GM23338 (cell line): Measurements from ENCODE around the gene FAM89A. TPM values are rescaled to one million over a fixed set of nuclear protein-coding genes. Genes with fewer than 3 reads are reported as not detected.

Experiments used
- ATAC-seq: fragments of 200-7000 bp; cut with Tn5 transposase; 3 replicates; pipeline ENCODE4 v1.9.1; 2020
- DNase-seq: peaks from one replicate; pipeline ENCODE4 v3.0.0-alpha.2; 2015; ENCODE audit warnings: low spot score
- H2AFZ ChIP-seq: fragments of 200-600 bp; sonication (generic); 2 replicates; pipeline ENCODE4 v1.8.0; 2016; ENCODE audit warnings: antibody characterized with exemption, mild to moderate bottlenecking, moderate library complexity
- H3F3A ChIP-seq: fragments of 200-600 bp; sonication (generic); replicated peaks from 2 replicates; pipeline ENCODE4 v1.8.0; 2017; ENCODE audit warnings: antibody characterized with exemption, mixed run types, low read depth
- H3K27ac ChIP-seq: fragments of 200-600 bp; sonication (generic); 2 replicates; pipeline ENCODE4 v1.6.1; 2016; ENCODE audit warnings: low read depth
- H3K27me3 ChIP-seq: fragments of 200-600 bp; sonication (generic); 2 replicates; pipeline ENCODE4 v1.8.0; 2016; ENCODE audit warnings: mild to moderate bottlenecking, mixed run types, moderate library complexity; ENCODE audit not compliant: insufficient read depth
- H3K36me3 ChIP-seq: fragments of 200-600 bp; sonication (generic); 2 replicates; pipeline ENCODE4 v1.8.0; 2016; ENCODE audit warnings: mild to moderate bottlenecking; ENCODE audit not compliant: insufficient read depth
- H3K4me1 ChIP-seq: fragments of 200-600 bp; sonication (generic); 2 replicates; pipeline ENCODE4 v1.8.0; 2016; ENCODE audit warnings: mild to moderate bottlenecking, moderate library complexity; ENCODE audit not compliant: insufficient read depth
- H3K4me2 ChIP-seq: fragments of 200-600 bp; sonication (generic); 2 replicates; pipeline ENCODE4 v1.7.1; 2017; ENCODE audit warnings: mixed run types
- H3K4me3 ChIP-seq: fragments of 200-600 bp; sonication (generic); 2 replicates; pipeline ENCODE4 v1.6.1; 2016; ENCODE audit warnings: mixed run types
- H3K79me2 ChIP-seq: fragments of 200-600 bp; sonication (generic); replicated peaks from 2 replicates; pipeline ENCODE4 v1.8.0; 2017; ENCODE audit warnings: mild to moderate bottlenecking; ENCODE audit not compliant: insufficient read depth
- H3K9me2 ChIP-seq: fragments of 200-600 bp; sonication (generic); 2 replicates; pipeline ENCODE4 v1.8.0; 2017; ENCODE audit not compliant: insufficient read depth
- H4K20me1 ChIP-seq: fragments of 200-600 bp; sonication (generic); replicated peaks from 2 replicates; pipeline ENCODE4 v1.8.0; 2017; ENCODE audit warnings: mild to moderate bottlenecking; ENCODE audit not compliant: insufficient read depth
- H3K27ac Mint-ChIP-seq: 2 replicates; pipeline ENCODE4 v1.8.0; 2020; ENCODE audit warnings: inconsistent platforms, mild to moderate bottlenecking, moderate library complexity, mixed read lengths
- H3K27me3 Mint-ChIP-seq: 3 replicates; pipeline ENCODE4 v1.8.0; 2022; ENCODE audit warnings: low read depth, mild to moderate bottlenecking, moderate library complexity, mixed read lengths, inconsistent platforms; ENCODE audit not compliant: insufficient read depth, poor library complexity
- H3K36me3 Mint-ChIP-seq: 3 replicates; pipeline ENCODE4 v1.8.0; 2021; ENCODE audit warnings: low read depth, mild to moderate bottlenecking, inconsistent platforms, moderate library complexity, mixed read lengths
- H3K4me1 Mint-ChIP-seq: 3 replicates; pipeline ENCODE4 v1.8.0; 2020; ENCODE audit warnings: mild to moderate bottlenecking, inconsistent platforms, mixed read lengths
- H3K4me3 Mint-ChIP-seq: 3 replicates; pipeline ENCODE4 v1.8.0; 2021; ENCODE audit warnings: moderate library complexity, mild to moderate bottlenecking, inconsistent platforms, mixed read lengths
- H3K9me3 Mint-ChIP-seq: 3 replicates; pipeline ENCODE4 v1.8.0; 2020; ENCODE audit warnings: moderate library complexity, mild to moderate bottlenecking, inconsistent platforms, mixed read lengths
- CREB1 ChIP-seq: fragments of 250-450 bp; sonication (Bioruptor Pico); IDR thresholded peaks from 2 replicates; pipeline ENCODE4 v1.5.0; 2020; ENCODE audit warnings: low read depth, mild to moderate bottlenecking, moderate library complexity
- CTCF ChIP-seq, 2 experiments: fragments of 200-600 bp in 1 of 2; sonication (generic) in 1 of 2; conservative IDR thresholded peaks; 2 replicates each; pipeline versions ENCODE4 v1.5.1 to v1.6.1; 2016 to 2017; ENCODE audit warnings: antibody characterized with exemption in 2 of 2, low read depth in 2 of 2, mild to moderate bottlenecking in 2 of 2, moderate library complexity in 1 of 2
- ETS1 ChIP-seq: IDR thresholded peaks from 2 replicates; pipeline ENCODE4 v1.6.1; 2016; ENCODE audit warnings: antibody characterized with exemption
- EZH2 ChIP-seq: fragments of 200-600 bp; sonication (generic); IDR thresholded peaks from one replicate; pipeline ENCODE4 v1.8.0; 2017; ENCODE audit warnings: antibody characterized with exemption, mild to moderate bottlenecking, low read depth; ENCODE audit not compliant: unreplicated experiment
- EZH2phosphoT487 ChIP-seq: fragments of 200-600 bp; sonication (generic); IDR thresholded peaks from one replicate; pipeline ENCODE4 v1.8.1; 2018; ENCODE audit warnings: antibody characterized with exemption; ENCODE audit not compliant: unreplicated experiment
- JUNB ChIP-seq: IDR thresholded peaks from one replicate; pipeline ENCODE4 v1.6.1; 2016; ENCODE audit warnings: antibody characterized with exemption; ENCODE audit not compliant: unreplicated experiment
- NANOG ChIP-seq: IDR thresholded peaks from 2 replicates; pipeline ENCODE4 v1.6.1; 2016; ENCODE audit warnings: antibody characterized with exemption, borderline replicate concordance
- POLR2AphosphoS5 ChIP-seq: IDR thresholded peaks from 2 replicates; pipeline ENCODE4 v1.6.1; 2016; ENCODE audit warnings: antibody characterized with exemption, low read depth
- REST ChIP-seq: IDR thresholded peaks from one replicate; pipeline ENCODE4 v1.6.1; 2018; ENCODE audit warnings: antibody characterized with exemption; ENCODE audit not compliant: unreplicated experiment
- STAT1 ChIP-seq: IDR thresholded peaks from one replicate; pipeline ENCODE4 v1.6.1; 2016; ENCODE audit warnings: antibody characterized with exemption; ENCODE audit not compliant: unreplicated experiment
- ZNF114 ChIP-seq: fragments of 250-450 bp; sonication (Bioruptor Pico); IDR thresholded peaks from 2 replicates; pipeline ENCODE4 v1.5.0; 2020; ENCODE audit warnings: mild to moderate bottlenecking, moderate library complexity
- ZNF331 ChIP-seq: fragments of 250-450 bp; sonication (Bioruptor Pico); IDR thresholded peaks from 2 replicates; pipeline ENCODE4 v1.5.0; 2020; ENCODE audit warnings: low read depth, mild to moderate bottlenecking, moderate library complexity
- ZNF462 ChIP-seq: fragments of 250-450 bp; sonication (Bioruptor Pico); IDR thresholded peaks from 2 replicates; pipeline ENCODE4 v1.5.0; 2020; ENCODE audit warnings: mild to moderate bottlenecking, moderate library complexity
- polyA plus RNA-seq: library from polyadenylated mRNA; unstranded; fragments of >200 nt; fragmentation: Nextera tagmentation; extraction: Ambion mirVana; gene quantifications from 2 replicates; pipeline ENCODE4 v1.2.1, GENCODE V29; 2016
- total RNA-seq: library from RNA; depleted of rRNA; stranded (reverse); fragments of >200 nt; shearing (Covaris generic); gene quantifications from 2 replicates; pipeline ENCODE4 v1.2.3, GENCODE V29; 2014

Gene FAM89A
- total and polyA plus RNA-seq, 2 experiments from 2014 or later = 3.2 to 3.8 TPM

- H2AFZ ChIP-seq = no peak overlapping the region
- Mint-ChIP-seq H3K36me3 (no peaks in the 10 kb centered on the region), H3K4me3 (no peak overlapping the region), H3K27me3 (peaks cover 8% of the 10 kb centered on the region), H3K27ac (no peak overlapping the region), H3K9me3 (no peaks in the 10 kb centered on the region), H3K4me1 (peaks cover 22% of the 10 kb centered on the region)
- no peaks in the 10 kb centered on the region for H3K36me3 ChIP-seq
- no peak overlapping the region for H3K4me3 ChIP-seq
- H3F3A ChIP-seq = no peaks in the 10 kb centered on the region
- DNase-seq (no peak), ATAC-seq (no peak)
- H3K27me3 ChIP-seq = no peaks in the 10 kb centered on the region
- H3K27ac ChIP-seq = no peak overlapping the region
- H3K9me2 ChIP-seq = no peaks in the 10 kb centered on the region
- TF ChIP-seq ETS1 (no peak), ZNF331 (CRISPR knock-in tag) (no peak), POLR2AphosphoS5 (no peak), ZNF462 (CRISPR knock-in tag) (no peak), EZH2phosphoT487 (no peak), CREB1 (CRISPR knock-in tag) (no peak), CTCF (conservative IDR thresholded peaks at IDR 0.05; ENCODE audit: low read depth in 2 of 2) (no peak), NANOG (no peak), EZH2 (no peak), STAT1 (no peak), JUNB (no peak), ZNF114 (no peak), REST (no peak)
- no peak overlapping the region for H3K4me2 ChIP-seq
- no peaks in the 10 kb centered on the region for H3K79me2 ChIP-seq
- H4K20me1 ChIP-seq = no peaks in the 10 kb centered on the region
- H3K4me1 ChIP-seq = peaks cover 6% of the 10 kb centered on the region; the same call in 1 of the 2 replicates
Measured at GRCh38 chr1:231073331-231073730, 33.3 kb upstream of the FAM89A start.
